GM19452 (cell line): ENCODE data around the gene SDSL.

Source experiments
- ATAC-seq: cut with Tn5 transposase; IDR thresholded peaks from one replicate; pipeline ENCODE4 v1.9.1; 2021; ENCODE audit not compliant: unreplicated experiment

The SDSL gene

DNA sequence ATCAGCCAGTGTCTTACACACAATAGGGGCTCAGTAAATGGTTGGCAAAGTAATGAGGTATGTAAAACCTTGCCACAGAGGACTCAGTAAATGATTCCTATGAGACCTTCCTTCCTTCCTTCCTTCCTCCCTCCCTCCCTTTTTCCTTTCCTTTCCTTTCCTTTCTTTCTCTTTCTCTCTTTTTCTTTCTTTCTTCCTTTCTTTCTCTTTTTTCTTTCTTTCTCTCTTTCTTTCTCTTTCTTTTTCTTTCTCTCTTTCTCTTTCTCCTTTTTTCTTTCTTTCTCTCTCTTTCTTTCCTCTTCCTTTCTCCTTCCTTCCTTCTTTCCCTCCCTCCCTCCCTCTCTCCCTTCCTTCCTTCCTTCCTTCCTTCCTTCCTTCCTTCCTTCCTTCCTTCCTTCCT lies 26.0 kb upstream of the SDSL start:
- ATAC-seq = no peak

DNA sequence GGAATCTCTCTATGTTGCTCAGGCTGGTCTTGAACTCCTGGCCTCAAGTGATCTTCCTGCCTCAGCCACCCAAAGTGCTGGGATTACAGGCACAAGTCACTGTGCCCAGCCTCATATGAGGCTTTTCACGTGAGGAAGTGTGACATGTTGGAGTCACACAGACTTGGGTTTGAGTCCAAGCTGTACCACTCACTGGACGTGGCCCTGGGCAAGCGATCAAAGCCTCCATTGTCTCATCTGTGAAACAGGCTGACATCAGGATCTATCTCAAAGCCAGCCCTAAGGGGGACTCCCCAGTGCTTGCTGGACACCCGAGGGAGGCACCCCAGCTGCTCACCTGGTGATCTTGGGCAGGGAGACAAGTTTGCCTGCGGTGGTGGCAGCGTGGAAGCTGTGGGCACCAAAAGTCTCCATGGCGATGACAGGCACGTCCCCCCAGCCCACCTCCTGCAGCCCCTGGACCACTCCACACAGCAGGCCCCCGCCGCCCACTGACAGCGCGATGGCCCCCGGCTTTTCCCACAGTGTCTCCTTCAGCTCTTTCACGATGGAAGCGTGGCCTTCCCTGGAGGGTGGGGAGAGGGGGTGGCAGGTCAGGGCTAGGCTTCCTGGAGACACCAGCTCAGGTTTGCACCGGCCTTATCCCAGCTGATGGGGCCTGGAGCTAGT lies 25.2 kb upstream of the SDSL start:
- ATAC-seq = no peak

DNA sequence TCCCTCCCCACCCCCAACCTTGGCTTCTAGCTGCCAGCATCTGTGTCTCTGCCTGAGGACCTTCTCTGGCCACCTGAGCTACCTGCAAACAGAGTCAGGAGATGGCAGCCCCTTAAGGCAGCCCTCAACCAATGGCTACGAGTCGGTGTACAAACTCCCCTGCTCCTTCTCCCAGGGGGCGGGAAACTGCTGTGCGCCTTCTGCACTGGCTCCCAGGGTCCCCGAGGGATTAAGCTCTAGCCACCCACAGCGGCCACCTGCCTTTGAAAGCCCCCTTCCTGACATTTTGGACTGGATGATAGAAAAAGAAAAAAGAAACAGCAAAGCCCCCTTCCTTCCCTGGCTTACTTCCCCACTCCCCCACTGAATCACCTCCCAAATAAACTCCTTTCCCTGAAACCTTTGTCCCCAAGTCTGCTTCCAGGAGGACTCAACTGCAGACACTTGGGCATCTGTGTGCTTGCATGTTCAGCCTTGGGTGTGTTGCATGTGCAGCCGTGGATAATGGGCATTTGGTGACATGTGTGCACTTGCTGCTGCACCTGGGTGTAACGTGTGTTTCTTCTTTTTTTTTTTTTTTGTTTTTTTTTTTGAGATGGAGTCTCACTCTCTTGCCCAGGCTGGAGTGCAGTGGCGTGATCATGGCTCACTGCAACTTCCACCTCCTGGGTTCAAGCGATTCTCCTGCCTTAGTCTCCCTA lies 24.5 kb upstream of the SDSL start:
- ATAC-seq = no peak

DNA sequence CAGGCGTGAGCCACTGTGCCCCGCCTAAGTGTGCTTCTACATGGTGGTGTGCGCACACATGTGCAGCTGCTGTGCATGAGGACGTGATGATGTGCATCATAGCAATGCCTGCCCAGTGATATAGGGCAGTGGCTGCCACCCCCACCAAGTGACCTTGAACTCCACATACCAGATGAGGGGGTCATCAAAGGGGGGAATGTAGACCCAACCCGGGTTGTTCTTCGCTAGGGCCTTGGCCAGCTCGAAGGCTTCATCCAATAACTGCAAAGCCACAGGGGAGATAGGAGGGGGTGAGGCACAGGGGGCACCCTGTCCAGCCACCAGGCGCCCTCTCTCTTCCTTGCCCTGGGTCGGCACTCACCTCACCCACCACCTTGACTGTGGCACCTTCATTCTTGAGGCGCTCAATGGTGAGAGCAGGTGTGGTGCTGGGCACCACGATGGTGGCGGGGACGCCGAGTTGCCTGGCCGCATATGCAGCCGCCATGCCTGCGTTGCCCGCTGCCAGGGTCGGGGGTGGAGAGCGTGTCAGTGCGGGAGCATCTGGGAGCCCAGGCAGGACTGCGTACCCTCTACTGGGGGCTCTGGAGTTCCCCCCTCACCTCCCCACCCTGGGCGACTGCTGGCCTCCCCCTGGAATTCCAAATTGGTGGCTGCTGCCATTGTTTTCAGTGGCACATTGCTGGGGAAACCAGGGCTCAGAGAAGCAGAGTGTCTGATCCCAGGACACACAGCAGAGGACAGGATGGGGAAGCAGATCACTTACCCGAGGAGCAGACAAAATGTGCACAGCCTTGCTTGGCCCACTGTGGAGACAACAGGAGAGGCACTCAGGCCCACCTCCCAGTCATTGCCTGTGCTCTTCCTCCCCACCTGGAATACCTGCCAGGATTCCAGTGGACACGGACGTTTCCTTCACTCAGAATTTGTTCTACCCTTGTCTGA lies 23.6 kb upstream of the SDSL start:
- ATAC-seq = no peak

DNA sequence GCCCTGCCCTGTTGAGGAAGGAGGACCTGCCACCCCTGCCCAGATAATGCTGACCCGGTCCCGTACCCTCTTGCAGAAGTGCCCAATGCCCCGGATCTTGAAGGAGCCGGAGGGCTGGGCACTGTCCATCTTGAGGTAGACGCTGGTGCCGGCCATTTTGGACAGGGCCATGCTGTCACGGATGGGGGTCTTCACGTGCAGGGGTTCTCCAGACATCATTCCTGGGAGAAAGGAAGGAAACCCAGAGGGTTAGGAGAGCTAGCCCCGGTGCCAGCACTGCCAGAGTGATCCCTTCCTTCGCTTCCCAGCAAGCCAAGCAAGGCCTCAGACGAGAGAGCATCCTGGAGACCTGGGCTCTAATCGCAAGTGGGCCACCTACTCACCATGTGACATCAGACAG lies 22.7 kb upstream of the SDSL start:
- no peak for ATAC-seq

DNA sequence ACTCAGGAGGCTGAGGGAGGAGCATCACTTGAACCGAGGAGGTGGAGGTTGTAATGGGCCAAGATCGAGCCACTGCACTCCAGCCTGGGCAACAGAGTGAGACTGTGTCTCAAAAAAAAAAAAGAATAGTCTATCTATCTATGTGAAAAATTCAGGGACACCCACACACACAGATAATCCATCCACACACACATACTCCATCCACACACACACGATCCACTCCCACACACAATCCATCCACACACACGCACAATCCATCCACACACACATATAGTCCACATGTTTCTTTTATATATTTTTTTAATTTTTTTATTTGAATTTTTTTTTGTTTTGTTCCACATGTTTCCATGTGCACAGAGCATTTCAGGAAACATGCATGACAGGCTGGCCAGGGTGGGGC lies 21.8 kb upstream of the SDSL start:
- no peak for ATAC-seq

DNA sequence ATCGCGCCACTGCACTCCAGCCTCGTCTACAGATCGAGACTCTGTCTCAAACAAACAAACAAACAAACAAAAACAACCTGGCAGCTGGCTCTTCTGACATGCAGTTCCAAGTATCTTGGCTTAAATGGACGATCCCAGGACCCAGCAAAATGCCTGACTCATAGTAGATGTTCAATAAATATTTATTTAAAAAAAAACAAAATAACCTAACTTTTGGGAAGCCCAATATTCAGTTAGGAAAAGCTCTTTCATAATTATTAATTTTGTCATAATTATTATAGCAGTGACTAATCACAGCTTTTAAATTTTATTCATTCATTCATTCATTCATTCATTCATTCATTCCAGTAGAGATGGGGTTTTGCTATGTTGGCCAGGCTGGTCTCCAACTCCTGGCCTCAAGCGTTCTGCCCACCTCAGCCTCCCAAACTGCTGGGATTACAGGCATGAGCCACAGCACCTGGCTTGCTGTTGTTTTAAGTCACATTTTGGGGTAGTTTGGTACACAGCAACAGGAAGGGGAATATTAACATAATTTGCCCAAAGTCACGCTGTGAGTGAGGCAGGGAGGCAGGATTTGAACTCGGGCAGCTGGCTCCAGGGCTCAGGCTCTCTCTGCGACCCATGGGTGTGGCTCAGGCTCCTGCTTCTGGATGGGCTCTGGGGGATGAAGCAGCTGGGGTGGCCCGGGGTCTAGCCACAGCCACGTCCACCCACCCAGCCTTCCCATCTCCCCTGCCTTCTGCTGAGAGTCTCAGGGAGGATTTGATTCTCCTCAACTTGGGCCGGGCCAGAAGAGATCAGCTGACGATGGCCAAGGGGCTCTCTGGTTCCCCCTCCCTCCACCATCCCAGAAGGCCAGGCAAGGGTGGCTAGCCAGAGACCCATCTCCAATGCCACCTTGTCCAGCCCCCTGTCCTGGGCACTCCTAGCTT lies 20.8 kb upstream of the SDSL start:
- ATAC-seq = no peak

DNA sequence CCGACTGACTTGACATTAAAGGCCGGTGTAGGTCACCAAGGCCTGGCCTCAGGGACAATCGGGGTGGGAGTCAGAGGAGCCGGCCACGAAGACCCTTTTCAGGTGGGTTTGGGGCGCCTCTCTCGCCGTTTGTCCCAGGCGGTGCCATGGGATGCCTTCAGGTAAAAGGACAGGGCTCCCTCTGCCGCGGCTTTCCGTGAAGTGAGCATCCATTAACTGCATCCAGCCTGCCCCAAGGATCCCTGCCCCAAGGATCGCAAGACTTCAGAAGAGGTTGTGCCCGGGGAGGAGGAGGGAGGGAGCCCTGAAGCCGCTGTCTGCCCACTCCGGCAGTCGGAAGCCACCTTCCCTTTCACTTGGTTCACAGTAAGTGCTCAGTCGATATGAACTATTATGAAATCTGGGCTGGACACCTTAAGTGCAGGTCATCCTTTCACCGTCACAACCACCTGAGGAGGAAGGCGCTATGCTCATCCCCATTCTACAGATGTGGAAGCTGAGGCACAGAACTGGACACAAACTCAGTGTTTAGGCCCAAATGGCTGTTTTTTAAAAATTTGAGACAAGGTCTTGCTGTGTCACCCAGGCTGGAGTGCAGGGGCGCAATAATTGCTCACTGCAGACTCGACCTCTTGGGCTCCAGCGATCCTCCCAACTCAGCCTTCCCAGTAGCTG lies 19.5 kb upstream of the SDSL start:
- ATAC-seq = no peak

DNA sequence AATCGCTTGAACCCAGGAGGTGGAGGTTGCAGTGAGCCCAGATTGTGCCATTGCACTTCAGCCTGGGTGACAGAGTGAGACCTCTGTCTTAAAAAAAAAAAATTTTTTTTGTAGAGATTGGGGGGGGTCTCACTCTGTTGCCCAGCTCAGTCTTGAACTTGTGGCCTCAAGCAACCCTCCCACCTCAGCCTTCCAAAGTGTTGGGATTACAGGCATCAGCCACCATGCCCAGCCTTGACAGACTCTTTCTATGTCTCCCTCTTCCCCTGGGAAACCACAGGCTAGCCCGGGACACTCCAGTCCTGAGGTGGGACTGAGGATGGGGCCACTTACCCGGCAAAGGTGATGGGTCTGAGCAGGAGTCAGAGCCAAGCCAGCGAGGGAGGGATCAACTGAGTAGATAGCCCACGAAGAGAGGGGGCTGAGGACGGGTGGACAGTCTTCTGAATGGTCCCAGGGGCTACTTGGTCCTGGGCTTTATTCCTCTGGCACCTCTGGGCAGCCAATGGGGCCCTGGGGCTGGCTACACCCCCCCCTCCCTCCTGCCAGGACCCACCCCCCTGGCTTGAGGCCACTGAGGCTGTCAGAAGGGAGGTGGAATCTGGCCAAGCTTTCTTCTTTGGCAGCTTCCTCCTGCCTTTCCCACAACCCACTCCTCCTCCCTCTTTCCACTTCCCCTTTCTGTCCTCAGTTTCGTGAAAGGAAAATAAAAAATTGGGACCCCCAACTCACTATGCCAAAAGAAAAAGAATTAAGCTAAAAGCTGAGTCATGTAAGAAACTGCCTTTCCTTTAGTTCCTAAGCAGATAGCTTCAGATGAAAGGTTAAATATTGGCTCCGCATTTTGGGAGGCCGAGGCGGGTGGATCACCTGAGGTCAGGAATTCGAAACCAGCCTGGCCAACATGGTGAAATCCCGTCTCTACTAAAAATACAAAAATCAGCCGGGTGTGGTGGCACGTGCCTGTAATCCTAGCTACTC lies 18.5 kb upstream of the SDSL start, which contains the start of gene SDS:
TSS of gene SDS (minus strand) at position 453 of the 981 bp plus-strand sequence. CDS start 4,179 bp downstream, outside the sequence.
- no peak for ATAC-seq

DNA sequence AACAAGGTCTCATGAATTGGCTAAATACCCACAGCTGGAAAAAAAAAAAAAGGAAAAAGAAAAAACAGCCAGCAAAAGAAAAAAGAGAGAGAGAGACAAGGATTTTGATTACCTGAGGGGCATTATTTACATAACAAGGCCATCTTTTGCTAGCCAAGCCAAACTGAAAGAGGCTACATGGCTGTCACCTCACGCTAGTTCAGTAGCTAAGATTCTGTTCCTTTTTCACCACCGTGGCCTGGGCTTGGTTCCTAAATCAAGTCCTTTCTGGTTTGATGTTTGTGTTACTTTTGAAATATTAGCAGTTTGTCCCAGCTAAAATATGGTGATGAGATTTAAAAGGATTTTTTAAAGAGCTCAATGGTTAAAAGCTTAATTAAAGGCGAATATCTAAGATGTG lies 16.5 kb upstream of the SDSL start:
- no peak for ATAC-seq

DNA sequence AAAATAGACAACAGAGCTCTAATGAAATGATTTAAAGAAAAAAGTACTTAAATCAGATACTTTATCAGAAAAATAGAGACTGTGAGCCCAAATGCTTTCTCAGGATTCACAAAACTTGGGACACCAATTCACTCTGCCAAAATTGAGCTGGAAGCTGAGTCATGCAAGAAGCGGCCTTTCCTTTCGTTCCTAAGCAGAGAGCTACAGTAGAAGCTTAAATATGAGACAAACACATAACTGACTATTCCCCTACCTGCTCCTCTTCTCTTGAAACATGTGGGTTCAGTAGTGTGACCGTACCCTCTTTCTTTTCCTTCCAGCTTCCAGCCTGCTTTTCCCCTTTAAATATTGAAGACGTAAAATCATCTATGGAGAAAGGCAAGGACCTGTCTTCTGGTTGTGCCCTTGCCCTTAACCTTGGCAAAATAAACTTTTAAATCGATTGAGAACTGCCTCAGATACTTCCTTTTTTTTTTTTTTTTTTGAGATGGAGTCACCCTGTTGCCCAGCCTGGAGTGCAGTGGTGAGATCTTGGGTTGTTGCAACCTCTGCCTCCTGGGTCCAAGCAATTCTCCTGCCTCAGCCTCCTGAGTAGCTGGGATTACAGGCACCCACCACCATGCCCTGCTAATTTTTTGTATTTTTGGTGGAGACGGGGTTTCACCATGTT lies 14.1 kb upstream of the SDSL start:
- no peak for ATAC-seq

DNA sequence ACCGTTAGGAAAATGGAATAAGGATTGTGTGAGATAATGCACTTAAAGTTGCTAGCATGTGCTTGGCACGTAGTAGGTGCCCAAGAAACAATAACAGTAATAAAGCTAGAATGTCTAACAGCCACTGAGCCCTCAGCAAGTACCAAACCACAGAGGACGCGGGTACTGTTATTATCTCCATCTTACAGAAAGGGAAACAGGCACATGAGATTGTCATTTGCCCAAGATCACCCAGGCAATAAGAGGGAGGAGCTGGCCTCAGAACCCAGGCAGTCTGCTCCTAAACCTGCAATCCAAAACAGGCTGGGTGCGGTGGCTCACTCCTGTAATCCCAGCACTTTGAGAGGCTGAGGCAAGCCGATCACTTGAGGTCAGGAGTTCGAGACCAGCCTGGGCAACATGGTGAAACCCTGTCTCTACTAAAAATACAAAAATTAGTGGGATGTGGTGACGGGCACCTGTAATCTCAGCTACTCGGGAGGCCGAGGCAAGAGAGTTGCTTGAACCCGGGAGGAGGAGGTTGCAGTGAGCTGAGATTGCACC lies 13.4 kb upstream of the SDSL start:
- ATAC-seq = no peak

DNA sequence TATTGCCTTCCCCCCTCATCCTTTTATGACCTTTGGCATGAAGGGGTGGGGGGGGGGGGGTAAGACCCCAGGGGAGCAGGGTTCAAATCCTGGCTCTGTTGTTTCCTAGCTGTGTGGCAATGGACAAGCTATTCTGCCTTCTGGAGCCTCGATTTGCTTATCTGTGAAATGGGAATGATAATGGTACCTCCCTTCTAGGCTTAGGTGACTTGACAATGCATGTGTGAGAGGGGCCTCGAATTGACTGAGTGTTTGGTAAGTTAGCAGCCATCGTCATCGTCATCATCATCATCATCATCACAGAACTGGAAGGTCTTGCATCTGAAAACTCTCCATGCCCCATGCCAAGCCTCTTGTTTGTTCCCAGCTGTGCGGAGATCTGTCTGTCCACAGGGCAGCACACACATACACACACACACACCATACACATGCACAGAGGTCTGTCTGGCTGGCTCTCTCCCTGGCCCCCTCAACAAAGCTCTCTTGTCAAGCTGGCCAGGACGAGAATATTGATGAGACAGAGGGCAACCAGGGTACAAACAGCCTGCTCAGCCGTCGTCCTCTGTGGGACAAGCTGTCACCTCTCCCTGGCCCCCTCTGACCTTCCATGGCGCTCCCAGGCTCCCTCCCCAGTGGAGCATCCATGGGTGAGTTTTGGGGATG lies 12.6 kb upstream of the SDSL start:
- no peak for ATAC-seq

DNA sequence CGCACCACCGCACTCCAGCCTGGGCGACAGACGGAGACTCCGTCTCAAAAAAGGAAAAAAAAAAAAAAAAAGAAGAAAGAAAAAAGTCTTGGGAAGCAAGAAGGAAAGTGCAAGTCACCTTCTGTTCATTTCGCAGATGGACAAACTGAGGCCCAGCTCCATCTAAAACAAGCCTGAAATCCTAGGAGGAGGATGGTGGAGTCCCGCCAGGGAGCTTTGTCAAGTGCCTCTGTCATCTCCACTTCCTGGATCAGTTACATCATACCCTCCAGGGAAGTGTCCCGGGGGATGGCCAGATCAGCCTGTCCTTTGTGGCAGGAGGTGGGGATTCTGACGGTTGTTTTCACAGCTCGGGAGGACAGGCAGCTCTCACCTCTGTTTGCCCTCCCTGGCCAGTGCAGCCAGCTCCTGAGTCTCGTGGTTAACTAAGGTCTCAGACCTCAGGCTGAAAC lies 8.7 kb upstream of the SDSL start:
- no peak for ATAC-seq

DNA sequence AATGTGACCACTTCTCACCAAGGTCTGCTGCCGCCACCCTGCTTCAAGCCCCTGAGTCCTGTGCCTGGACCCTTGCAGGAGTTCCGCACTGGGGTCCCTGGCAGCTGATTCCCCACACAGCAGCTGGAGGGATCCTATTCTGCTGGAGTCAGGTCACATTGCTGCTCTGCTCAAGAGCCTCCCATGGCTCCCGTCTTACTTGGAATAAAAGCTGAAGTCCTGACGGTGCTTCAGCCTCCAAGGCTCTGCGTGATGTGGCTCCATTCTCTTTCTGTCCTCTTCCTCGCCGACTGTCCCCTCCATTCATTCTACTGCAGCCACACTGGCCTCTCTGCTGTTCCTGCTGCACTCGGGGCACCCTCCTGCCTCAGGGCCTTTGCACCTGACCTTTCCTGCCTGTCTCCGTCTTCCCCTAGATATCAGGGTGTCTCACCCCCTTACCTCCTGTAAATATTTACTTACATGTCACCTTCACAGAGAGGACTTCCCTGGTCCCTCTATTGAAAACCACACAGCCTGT lies 7.6 kb upstream of the SDSL start:
- ATAC-seq = no peak

DNA sequence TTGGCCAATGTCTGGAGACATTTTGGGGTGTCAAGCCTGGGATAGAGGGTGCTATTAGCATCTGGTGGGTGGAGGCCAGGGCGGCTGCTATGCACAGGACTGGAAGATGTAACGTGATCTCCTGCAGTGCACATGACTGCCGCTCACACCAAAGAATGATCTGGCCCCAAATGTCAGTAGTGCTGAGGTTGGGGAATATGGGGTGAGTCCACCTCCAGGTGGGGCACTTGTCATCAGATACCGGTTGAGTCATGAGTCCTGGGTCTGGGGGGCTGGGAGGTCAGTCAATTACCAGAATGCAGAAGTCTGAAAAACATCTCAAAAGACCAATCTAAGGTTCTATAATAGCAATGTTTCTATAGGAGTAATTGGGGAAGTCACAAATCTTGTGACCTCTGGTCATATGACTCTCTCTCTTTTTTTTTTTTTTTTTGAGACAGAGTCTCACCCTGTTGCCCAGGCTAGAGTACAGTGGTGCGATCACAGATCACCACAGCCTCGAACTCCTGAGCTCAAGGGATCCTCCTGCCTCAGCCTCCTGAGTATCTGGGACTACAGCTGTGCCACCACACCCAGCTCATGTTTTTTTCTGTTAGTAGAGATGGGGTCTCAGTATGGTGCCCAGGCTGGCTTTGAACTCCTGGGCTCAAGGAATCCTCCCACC lies 6.0 kb upstream of the SDSL start:
- no peak for ATAC-seq
